NCI-H2196 treated with DMSO at 0.1 percent for 48 hours (cell line): ENCODE data around the gene CNOT2.
"Not testable (repeated sequence)": the region's sequence is repeated elsewhere in the genome, so short reads cannot be mapped to it uniquely, and the experiment has no call there.

Experiments used
- DNase-seq: peaks from one replicate; lab custom pipeline; 2025; ENCODE audit not compliant: unreplicated experiment; lab: John Stamatoyannopoulos, UW

Gene CNOT2

DNA sequence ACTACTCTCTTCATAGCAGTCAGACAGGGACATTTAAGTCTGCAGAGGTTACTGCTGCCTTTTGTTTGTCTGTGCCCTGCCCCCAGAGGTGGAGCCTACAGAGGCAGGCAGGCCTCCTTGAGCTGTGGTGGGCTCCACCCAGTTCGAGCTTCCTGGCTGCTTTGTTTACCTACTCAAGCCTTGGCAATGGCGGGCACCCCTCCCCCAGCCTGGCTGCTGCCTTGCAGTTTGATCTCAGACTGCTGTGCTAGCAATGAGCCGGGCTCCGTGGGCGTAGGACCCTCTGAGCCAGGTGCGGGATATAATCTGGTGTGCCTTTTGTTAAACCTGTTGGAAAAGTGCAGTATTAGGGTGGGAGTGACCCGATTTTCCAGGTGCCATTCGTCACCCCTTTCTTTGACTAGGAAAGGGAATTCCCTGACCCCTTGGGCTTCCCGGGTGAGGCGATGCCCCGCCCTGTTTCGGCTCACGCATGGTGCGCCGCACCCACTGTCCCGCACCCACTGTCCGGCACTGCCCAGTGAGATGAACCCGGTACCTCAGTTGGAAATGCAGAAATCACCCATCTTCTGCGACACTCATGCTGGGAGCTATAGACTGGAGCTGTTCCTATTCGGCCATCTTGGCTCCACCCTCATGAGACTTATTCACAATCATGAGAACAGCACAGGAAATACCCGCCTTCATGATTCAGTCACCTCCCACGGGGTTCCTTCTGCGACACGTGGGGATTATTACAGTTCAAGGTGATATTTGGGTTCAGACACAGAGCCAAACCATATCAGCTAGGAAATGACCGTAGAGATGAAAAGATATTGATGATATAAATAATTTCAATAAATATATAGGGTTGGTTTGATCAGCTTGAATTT, 61.7 kb downstream of the CNOT2 start:
- not testable (repeated sequence) for DNase-seq

DNA sequence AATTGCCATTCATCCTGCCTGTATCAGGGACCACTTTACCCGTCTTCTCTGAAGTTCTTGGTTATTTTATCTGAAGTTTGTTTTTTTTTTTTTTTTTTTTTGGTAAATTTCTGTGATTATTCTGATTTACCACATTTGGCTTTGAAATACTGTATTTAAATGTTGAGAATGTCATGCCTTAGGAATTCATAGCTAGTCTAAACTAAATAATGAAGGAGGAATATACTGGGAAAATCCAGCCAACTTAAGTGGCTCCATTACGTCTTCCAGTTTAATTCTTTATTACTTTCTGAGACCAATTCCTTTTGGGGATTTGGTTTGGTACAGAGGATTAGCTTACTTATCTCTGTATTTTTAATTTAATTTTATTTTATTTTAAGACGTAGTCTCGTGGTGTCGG, 62.6 kb downstream of the CNOT2 start:
- DNase-seq = no peak

DNA sequence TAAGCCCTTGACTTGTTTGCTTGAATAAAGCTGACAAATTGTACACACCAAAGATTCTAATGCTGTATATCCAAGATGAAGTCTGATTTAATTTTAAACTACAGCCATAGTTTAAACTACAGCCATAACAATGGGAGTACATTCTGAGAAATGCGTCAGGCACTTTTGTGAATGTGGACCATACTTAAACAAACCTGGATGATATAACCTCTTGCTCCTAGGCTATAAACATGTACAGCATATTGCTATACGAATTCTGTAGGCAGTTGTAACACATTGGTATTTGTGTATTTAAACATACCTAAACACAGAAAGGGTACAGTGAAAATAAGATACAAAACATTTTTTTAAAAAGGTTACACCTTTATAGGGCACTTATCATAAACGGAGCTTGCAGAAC, 63.4 kb downstream of the CNOT2 start:
- no peak for DNase-seq

DNA sequence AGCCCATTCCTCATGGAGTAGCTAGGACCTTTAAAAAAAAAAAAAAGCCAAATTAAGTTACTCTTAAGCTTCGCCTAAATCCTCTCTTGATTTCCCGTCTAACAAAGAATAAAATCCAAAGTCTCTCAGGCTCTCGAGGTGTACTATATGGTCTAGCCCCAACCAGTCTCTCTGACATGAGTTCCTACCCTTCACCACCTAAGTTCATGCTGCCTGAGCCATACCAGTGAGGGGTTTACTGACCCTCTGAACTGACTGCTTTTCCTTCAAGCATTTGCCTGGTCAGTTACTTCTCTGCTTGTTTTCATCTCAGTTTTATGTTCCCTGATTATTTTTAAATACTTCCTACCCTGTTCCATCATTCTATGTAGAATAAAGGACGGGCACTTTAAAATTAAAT, 64.6 kb downstream of the CNOT2 start:
- no peak for DNase-seq

DNA sequence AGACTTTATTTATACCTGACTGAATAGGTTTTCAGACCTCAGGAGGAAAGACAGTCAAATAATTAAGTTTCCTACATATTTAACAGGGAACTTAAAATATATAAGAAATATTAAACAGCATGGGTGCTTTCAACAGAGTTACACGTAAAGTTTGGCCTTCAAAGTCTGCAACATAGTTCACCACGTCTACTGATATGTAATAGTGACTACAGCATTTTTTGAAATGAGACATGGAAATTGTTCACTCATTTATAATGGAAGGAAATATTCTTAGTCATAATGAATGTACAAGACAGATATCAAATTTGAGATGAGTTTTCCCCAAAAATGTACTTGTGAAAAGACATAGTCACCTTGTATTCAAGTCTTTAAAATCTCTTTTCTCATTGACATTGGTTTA, 66.1 kb downstream of the CNOT2 start:
- DNase-seq = no peak

DNA sequence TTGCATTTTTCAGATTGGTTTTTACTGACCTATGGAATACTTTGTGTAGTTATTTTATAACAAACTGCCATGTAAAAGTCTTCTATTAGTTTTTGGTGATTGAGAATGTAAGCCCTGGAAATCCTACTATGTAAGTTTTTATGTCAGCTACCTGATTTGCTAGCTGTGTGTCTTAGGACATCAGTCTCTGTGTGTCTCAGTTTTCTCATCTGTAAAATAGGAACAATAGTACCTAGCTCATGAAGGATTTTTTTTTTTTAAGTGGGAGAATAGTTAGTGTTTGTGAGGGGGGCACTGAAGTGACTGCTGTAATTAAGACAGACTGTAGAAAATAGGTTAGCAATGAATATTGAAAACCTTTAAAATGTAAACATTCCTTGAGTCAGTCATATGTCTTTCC, 70.9 kb downstream of the CNOT2 start:
- DNase-seq = no peak

DNA sequence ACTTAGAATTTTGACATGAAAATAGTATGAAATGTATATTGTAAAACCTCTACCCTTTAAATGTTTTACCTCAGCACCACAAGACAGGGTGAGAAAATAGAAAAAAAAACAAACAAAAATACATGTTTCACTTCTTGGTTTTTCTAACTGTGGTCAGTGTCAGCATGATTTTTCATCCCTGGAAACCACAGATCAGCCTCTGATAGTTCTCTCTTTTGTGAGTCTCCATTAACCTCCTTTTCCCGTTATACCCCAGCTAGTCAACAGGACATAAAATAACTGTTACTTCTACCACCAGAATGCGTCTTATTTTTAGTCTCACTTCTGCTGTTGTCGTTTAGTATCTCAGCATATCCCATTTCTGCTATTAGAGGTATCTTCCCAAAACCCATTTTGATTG, 74.5 kb downstream of the CNOT2 start:
- no peak for DNase-seq

DNA sequence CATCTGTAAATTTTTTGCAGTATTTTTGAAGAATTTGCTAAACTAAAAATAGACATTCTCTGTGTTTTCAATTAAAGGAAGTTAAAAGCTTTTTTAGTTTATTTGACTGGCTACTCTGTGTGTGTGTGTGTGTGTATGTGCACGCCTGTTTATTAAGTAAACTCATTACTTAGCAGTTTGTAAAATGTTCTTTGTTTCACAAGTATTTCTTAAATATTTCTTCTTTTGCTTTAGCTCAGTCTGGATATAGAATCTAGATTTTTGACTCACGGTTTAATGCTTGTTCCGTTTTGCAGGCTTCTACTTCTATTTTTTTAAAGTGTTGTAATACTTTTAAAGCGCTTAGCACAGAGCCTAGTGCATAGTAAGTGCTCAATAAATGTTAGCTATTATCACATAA, 76.4 kb downstream of the CNOT2 start:
- DNase-seq = no peak

DNA sequence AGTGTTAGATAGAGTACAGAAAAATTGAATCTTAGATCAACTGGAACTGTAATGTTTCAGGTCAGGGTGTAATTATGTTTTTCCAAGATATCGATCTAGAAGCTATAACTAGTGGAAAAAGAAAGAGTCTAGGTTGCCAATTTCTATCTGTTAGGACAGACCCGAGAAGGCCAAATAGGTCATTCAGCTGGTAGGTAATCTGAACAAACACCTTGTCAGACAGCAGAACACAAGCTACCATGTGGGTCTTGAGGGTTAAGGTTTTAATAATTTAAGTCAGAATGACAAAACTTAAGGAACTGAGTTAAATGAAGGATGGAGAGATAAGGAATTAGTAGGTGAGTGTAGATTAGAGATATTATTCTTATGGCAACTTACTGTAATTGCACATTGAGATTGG, 78.0 kb downstream of the CNOT2 start:
- no peak for DNase-seq

DNA sequence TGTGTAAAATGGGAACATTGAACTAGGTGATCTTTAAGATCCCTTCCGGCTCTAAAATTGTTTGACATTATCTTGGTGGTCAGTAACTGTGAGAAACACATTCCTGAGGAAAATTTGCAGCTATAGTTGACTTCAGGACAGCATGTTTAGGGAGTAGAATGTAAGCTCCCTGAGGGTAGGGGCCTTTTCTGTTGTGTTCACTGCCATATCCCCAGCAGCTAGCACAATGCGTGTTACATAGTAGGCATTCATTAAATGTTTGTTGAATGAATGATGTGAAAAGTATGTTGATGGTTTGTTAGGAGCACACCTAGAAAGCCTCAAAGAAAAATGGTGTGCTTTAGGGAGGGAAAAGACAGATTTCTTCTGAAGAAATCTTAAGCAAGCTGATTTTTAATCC, 84.3 kb downstream of the CNOT2 start:
- DNase-seq = no peak

DNA sequence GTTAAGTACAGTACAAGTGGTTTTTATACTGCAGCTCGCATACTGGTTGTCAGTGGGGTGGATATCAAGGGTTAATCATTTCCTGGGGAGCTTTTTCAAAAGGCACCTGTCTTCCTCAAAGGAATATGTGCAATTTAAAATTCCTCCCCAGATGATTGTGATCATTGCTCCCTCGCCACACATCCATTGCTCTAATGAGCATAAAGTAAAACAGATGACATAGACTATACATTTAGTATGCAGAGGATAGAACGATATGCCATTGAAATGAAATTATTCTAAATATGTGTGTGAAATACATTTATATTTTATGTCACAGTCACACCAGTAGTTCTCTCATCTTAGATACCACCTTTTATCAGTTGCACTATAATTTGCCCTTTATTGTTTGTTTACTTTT, 86.5 kb downstream of the CNOT2 start:
- DNase-seq = no peak

DNA sequence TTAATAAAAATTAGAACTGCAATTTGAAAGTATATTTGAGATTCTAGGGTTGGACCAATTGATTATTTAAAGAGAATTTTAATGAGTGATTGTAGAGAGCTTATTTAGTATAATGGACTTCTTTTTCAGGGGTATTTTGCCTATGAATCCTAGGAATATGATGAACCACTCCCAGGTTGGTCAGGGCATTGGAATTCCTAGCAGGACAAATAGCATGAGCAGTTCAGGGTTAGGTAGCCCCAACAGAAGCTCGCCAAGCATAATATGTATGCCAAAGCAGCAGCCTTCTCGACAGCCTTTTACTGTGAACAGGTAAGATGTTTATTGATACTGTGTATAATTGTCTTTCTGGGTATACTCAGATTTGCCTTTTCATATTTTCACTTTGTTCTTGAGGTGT, 86.9 kb downstream of the CNOT2 start:
- DNase-seq = no peak

DNA sequence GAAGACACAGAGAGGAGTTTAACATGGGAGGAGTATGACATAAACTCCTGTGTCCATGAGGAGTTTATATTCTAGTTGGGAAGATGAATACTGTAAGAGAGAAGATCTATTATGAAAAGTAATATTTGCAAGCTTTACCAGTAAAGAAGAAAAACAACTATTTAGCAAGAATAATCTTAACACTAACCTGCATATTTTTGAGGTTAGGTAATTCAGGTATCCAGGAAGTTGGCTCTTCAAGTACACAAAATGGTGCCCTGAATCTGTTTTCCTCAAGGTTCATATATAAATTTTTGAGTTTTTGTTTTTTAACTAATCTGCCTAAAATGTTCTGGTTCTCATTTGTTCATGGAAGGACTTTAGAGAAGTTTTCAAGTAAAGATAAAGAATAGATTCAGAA, 89.0 kb downstream of the CNOT2 start:
- DNase-seq = no peak

DNA sequence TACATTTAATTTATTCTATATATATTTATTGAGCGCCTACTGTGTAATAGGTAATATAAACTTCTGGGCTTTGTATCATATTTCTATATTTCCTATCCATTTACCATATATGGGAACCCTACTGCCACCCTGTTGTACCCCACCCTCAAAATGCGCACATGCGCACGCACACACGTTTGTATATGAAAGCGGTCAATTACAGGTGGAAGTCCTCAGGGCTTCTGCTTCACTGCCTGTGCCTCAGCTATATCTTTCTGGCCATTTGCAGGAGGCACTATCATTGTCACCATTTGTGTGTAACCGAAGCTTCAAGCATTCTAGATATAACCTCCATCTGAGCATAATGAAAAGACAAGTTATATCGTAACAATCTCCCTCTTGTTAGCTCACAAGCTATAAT, 91.5 kb downstream of the CNOT2 start:
- DNase-seq = no peak

DNA sequence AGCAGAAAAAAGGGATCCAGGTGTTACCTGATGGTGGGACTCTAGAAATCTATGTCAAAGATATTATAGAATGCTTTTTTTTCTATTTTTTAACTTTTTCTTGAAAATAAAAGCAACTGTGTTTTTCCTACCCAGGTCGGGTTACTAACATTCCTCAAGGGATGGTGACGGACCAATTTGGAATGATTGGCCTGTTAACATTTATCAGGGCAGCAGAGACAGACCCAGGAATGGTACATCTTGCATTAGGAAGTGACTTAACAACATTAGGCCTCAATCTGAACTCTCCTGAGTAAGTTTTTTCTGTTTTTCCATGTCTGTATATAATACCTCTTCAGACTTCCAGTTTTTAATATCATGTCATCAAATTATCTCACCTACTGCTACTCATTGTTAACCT, 95.3 kb downstream of the CNOT2 start:
- DNase-seq = no peak

DNA sequence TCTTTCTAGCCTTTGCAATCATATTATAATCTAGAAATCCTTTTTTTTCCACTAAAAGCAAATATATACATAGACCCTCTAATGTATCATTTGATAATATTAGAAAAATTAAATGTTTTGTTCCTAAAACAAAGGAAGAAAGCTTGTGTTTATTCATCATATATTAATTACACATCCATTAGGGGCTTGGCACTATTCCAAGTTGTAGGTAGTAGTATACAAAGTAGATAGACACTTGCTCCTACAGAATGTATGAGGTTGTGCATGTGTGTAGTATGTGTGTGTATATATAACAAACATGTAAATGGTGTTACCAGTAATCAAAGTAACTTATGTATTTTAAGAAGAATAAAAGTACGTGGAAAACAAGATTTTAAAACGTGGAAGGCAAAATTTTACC, 107.8 kb downstream of the CNOT2 start:
- no peak for DNase-seq

DNA sequence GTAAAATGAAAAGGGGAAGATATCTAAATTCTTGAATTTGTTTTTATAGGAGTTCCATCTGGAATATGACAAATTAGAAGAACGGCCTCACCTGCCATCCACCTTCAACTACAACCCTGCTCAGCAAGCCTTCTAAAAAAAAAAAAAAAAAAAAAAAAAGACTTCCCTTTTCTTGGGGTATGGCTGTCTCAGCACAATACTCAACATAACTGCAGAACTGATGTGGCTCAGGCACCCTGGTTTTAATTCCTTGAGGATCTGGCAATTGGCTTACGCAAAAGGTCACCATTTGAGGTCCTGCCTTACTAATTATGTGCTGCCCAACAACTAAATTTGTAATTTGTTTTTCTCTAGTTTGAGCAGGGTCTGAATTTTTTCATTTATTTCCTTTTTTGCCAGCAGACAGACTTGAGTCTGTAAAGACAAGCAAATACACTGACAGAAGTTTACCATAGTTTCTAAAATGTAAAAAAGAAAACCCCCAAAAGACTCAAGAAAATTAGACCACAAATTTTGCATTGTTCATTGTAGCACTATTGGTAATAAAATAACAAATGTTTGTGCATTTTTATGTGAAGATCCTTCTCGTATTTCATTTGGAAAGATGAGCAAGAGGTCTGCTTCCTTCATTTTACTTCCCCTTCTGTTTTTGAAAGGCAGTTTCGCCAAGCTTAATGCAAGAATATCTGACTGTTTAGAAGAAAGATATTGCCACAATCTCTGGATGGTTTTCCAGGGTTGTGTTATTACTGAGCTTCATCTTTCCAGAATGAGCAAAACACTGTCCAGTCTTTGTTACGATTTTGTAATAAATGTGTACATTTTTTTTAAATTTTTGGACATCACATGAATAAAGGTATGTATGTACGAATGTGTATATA, 110.8 kb downstream of the CNOT2 start:
- no peak for DNase-seq

DNA sequence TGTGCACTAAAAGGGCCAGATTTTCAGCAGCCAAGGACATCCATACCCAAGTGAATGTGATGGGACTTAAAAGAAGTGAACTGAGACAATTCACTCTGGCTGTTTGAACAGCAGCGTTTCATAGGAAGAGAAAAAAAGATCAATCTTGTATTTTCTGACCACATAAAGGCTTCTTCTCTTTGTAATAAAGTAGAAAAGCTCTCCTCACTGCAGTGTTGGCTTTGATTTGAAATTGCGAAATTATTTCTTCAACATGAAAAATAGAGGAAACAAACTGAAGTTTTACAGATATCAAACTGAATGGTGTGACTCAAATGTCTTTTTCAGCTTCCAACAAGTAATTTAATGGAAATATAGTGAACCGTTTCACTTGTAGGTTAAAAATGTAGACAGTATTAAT, 111.6 kb downstream of the CNOT2 start:
- DNase-seq = no peak

DNA sequence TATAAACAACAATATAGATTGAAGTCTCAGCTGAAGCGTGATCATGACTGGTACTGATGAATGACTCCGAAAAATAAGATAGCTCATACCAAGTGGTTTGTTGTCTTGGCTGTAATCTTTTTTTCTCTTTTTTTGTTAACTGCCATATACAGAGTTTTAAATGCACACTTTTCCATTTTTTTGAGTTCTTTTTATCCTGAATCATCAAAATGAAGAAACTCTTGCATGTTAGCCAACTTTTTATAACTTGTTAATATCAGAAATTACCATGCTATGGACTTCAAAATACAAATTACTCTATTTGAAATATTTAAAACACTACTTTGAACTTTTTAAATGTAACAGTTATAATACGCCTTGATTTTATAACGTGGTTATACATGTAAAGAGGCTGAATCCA, 112.7 kb downstream of the CNOT2 start:
- no peak for DNase-seq

DNA sequence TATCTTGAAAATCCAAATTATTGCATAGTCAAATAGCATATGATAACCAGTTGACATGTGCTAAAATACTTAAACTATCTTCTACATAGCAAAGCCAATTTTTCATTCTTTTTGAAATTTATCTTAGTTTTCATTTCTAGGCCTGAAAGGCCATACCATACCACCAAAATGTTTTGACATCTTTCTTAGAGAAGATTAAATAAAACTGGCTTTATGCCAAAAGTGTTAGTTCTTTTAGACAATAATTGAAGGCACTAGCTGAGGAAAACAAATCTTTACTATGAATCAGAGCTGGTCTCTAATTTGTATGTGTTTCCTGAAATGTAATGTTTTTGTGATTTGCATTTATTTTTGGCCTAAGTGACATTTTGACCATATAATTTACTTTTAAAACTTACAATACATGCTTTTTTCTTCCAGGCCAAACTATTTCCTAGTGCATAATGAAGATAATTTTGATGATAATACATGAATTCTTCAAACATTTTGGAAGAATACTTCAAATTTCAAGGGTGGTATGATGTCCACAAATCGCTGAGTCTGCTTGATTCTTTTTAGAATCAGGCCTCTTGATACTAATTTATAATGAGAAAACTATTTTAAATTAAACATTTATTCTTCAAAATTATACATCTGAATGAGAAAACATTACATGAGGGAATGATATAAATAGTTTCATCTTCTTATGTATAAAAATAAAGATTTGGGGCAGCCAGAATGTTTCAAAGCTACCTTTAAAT, 116.4 kb downstream of the CNOT2 start:
- DNase-seq = no peak

DNA sequence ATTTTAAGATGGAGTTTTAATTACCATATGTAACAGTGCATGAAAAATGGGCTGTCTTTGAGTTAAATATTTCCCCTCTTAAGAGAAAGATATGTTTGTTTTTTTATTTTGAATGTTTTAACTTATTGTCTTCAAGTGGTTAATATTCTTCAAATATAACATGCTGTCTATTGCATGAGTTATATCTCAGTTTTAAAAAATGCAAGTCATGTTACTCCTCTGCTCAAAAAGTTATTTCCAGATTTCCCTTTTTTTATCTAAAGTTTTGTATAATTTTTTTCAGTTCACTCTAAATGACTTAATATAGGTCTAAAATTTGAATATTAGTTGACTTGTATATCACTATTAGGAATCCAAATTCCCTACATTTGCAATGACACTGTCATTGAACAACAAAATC, 117.0 kb downstream of the CNOT2 start:
- no peak for DNase-seq
